K562 (cell line): Measurements from ENCODE around the gene KRTAP3-3. TPM values are rescaled to one million over a fixed set of nuclear protein-coding genes. Genes with fewer than 3 reads are reported as not detected.

Experiments used
- ATAC-seq: fragments of 200-7000 bp; cut with Tn5 transposase; 3 replicates; pipeline ENCODE4 v1.9.1; 2020; ENCODE audit warnings: moderate library complexity
- BruUV-seq: library from RNA; stranded (reverse); fragments of 400-500 nt; replicated peaks from 2 replicates; lab custom pipeline; 2021; lab: Mats Ljungman, UMichigan
- CTCF ChIA-PET: fragments of 300-600 bp; formaldehyde crosslinking; extraction: SDS; loops from one replicate; lab custom pipeline; 2021; ENCODE audit warnings: low intra/inter-chr PET ratio; lab: Yijun Ruan, JAX
- POLR2A ChIA-PET: fragments of 300-600, 350-650 bp; sonication (Branson Sonifier 250); formaldehyde crosslinking; extraction: SDS; loops from one replicate; lab custom pipeline; 2021; ENCODE audit warnings: antibody characterized with exemption, inconsistent platforms; lab: Yijun Ruan, JAX
- DNase-seq, 4 experiments: peaks; one replicate each; pipeline versions ENCODE4 v3.0.0 to v3.0.0-alpha.2; 2011 to 2018; ENCODE audit warnings: low spot score in 3 of 4, mixed read lengths in 3 of 4; ENCODE audit errors: extremely low read depth in 1 of 4
- FAIRE-seq: peaks from 2 replicates; lab custom pipeline; 2011; peaks lifted over from hg19 to GRCh38; lab: Jason Lieb, UNC
- H2AFZ ChIP-seq: 2 replicates; pipeline ENCODE4 v1.6.0; 2011; ENCODE audit warnings: low read depth, low read length, control low read depth, inconsistent platforms
- H3K27ac ChIP-seq: fragments of 200-600 bp; 3 replicates; pipeline ENCODE4 v1.8.0; 2011; ENCODE audit warnings: low read depth, mild to moderate bottlenecking, control low read depth, inconsistent platforms, low read length, moderate library complexity, mixed read lengths; ENCODE audit errors: extremely low read depth
- H3K27me3 ChIP-seq, 2 experiments: fragments of 300-600 bp in 1 of 2; 2 replicates in 1 of 2; 3 replicates in 1 of 2; pipeline versions ENCODE4 v1.6.0 to v1.8.0; 2011; ENCODE audit warnings: inconsistent platforms in 2 of 2, low read length in 2 of 2, mild to moderate bottlenecking in 1 of 2, mixed read lengths in 1 of 2, moderate library complexity in 1 of 2; ENCODE audit not compliant: control insufficient read depth in 2 of 2, insufficient read depth in 2 of 2
- H3K36me3 ChIP-seq: fragments of 300-600 bp; 3 replicates; pipeline ENCODE4 v1.8.0; 2011; ENCODE audit warnings: mild to moderate bottlenecking, low read length, inconsistent platforms; ENCODE audit not compliant: control insufficient read depth, insufficient read depth
- H3K4me1 ChIP-seq, 2 experiments: fragments of 200-600 bp in 1 of 2; replicated peaks in 1 of 2; 2 replicates in 1 of 2; 3 replicates in 1 of 2; pipeline versions ENCODE4 v1.5.1 to v1.8.0; 2011; ENCODE audit warnings: inconsistent platforms in 2 of 2, low read length in 2 of 2, mild to moderate bottlenecking in 1 of 2, mixed read lengths in 1 of 2, moderate library complexity in 1 of 2; ENCODE audit not compliant: control insufficient read depth in 2 of 2, insufficient read depth in 2 of 2
- H3K4me2 ChIP-seq: 2 replicates; pipeline ENCODE4 v1.6.1; 2011; ENCODE audit warnings: low read length, control low read depth, inconsistent platforms, mixed read lengths; ENCODE audit not compliant: insufficient read depth
- H3K4me3 ChIP-seq: fragments of 200-600 bp; sonication (generic), shearing (Covaris generic); 2 replicates; pipeline ENCODE4 v1.5.1; 2016; ENCODE audit warnings: control low read depth, inconsistent platforms
- H3K79me2 ChIP-seq: fragments of 200-600 bp; 3 replicates; pipeline ENCODE4 v1.8.0; 2011; ENCODE audit warnings: low read length, inconsistent platforms; ENCODE audit not compliant: control insufficient read depth, insufficient read depth
- H3K9ac ChIP-seq, 2 experiments: 2 replicates each; pipeline versions ENCODE4 v1.6.0 to v1.6.1; 2011; ENCODE audit warnings: low read depth in 2 of 2, low read length in 2 of 2, control low read depth in 1 of 2, inconsistent platforms in 1 of 2, mild to moderate bottlenecking in 1 of 2, mixed read lengths in 1 of 2; ENCODE audit not compliant: insufficient read depth in 1 of 2
- H3K9me1 ChIP-seq: one replicate; pipeline ENCODE4 v1.6.0; 2011; ENCODE audit warnings: inconsistent platforms, mild to moderate bottlenecking, low read length, moderate library complexity; ENCODE audit not compliant: control insufficient read depth, insufficient read depth
- H3K9me3 ChIP-seq: replicated peaks from 2 replicates; pipeline ENCODE4 v1.5.1; 2011; ENCODE audit warnings: low read depth, low read length, inconsistent platforms; ENCODE audit not compliant: control insufficient read depth, insufficient read depth
- H4K20me1 ChIP-seq: replicated peaks from 2 replicates; pipeline ENCODE4 v1.6.1; 2011; ENCODE audit warnings: low read length, inconsistent platforms, mixed read lengths; ENCODE audit not compliant: control insufficient read depth, insufficient read depth
- CHD2 ChIP-seq: IDR thresholded peaks from 2 replicates; pipeline ENCODE4 v1.6.1; 2011; ENCODE audit warnings: low read depth, low read length
- HIVEP1 ChIP-seq: fragments of 250-450 bp; sonication (Bioruptor Pico); IDR thresholded peaks from 2 replicates; pipeline ENCODE4 v1.4.0; 2020; ENCODE audit warnings: mild to moderate bottlenecking
- HSF4 ChIP-seq: fragments of 250-450 bp; sonication (Bioruptor Pico); IDR thresholded peaks from 2 replicates; pipeline ENCODE4 v2.1.2; 2022; ENCODE audit warnings: mild to moderate bottlenecking, moderate library complexity, borderline replicate concordance
- PTTG1 ChIP-seq: fragments of 450-650 bp; IDR thresholded peaks from 2 replicates; pipeline ENCODE4 v1.6.1; 2016; ENCODE audit warnings: low read depth, mild to moderate bottlenecking, missing genetic modification characterization, missing compliant biosample characterization
- RBM25 ChIP-seq: fragments of 200-400 bp; formaldehyde crosslinking; IDR thresholded peaks from 2 replicates; pipeline ENCODE4 v1.6.1; 2018; ENCODE audit warnings: low read length, low read depth, moderate library complexity; ENCODE audit not compliant: severe bottlenecking
- ZNF224 ChIP-seq: sonication (generic); formaldehyde crosslinking; IDR thresholded peaks from 2 replicates; pipeline ENCODE4 v1.8.0; 2022; ENCODE audit warnings: mild to moderate bottlenecking, missing genetic modification reagents
- ZNF561 ChIP-seq: fragments of 450-650 bp; formaldehyde crosslinking; conservative IDR thresholded peaks from 2 replicates; pipeline ENCODE4 v1.4.0; 2020; ENCODE audit warnings: mild to moderate bottlenecking, moderate library complexity
- WGBS: fragments of 100-300 bp; shearing (Covaris generic); methylation state at CpG from one replicate; pipeline ENCODE4 v1.1.6; 2016; ENCODE audit warnings: low coverage, mixed read lengths; ENCODE audit not compliant: insufficient coverage; ENCODE audit errors: missing lambda C conversion rate; 5-methylcytosine and 5-hydroxymethylcytosine counted together
- in situ Hi-C: fragments of 300-500 bp; cut with MboI; formaldehyde crosslinking; loops from 4 replicates; pipeline ENCODE4 v1.15.0; 2018; ENCODE audit warnings: inconsistent platforms, mixed read lengths
- intact Hi-C: fragments of 100-400 bp; cut with micrococcal nuclease; formaldehyde crosslinking; loops from 2 replicates; pipeline ENCODE4 v1.14.2; 2022
- polyA plus RNA-seq, 8 experiments: library from polyadenylated mRNA; depleted of rRNA in 4 of 8; stranded (reverse) in 5 of 8; unstranded in 3 of 8; fragments of >200 nt; fragmentation: Nextera tagmentation in 2 of 8; fragmentation: Illumina TruSeq in 1 of 8; extraction: Ambion mirVana in 2 of 8; extraction: Trizol in 1 of 8; gene quantifications; 2 replicates each; pipeline versions ENCODE4 v1.2.1 to v1.2.3, GENCODE V29; 2011 to 2014; ENCODE audit warnings: inconsistent platforms in 1 of 8, missing spikeins in 1 of 8
- total RNA-seq, 7 experiments: library from RNA; depleted of rRNA in 6 of 7; stranded (reverse); fragments of >200 nt in 6 of 7; fragmentation: Illumina TruSeq in 2 of 7; extraction: Trizol in 2 of 7; gene quantifications; 2 replicates each; pipeline versions ENCODE4 v1.2.1 to v1.2.3, GENCODE V29; 2011 to 2021; ENCODE audit warnings: low replicate concordance in 1 of 7

KRTAP3-3 gene
- total and polyA plus RNA-seq, 9 of the 15 experiments (the other 6 are each of a cell fraction or from before 2014, with no cell fraction given), result not detected

DNA sequence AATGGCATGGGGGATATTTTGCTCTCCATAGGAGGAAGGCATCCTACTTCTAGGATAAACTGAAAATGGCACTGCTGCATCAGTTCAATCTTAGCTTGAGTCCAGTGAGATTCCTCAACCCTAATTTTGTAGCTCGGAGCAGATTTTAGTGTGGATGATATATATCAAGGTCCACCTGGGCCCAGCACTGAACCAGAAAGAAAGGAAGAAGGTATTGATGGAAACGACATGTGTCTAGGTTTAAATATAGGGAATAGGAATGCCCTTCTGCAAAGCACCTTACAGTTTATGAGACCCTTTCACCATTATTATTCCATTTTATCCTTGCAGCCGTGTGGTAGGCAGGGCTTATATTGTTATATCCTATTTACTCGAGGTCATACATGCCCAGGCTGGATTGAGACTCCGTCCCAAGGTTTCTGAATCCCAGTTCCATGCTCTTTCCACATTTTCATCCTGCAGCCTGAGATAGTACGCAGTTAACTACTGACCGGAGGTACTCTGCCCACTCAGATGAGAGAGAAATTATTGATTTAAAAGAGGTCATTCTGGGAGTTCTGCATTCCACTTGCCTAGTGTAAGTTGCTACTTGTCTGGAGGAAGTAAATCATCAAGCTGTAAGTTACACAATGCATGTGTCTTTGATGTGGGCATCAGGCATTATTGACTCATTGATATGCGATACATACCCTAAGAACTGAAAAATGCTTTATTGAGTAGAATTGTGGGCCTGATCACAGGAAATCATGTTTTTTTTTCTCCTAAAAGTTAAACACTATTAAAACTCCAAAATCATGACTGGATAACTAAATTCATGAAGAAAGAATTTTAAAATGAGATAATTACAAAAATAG, 37.3 kb downstream of the KRTAP3-3 start:
- H3K9ac ChIP-seq, result no peak overlapping the region
- H3K9me3 ChIP-seq, result no peaks in the 10 kb centered on the region
- H3K4me3 ChIP-seq, result no peak overlapping the region
- TF ChIP-seq HSF4 (no peak), CHD2 (no peak), PTTG1 (no peak), RBM25 (no peak), HIVEP1 (CRISPR knock-in tag) (no peak), ZNF561 (CRISPR knock-in tag) (no peak), ZNF224 (CRISPR knock-in tag) (no peak)
- no peaks in the 10 kb centered on the region for H3K79me2 ChIP-seq
- ChIA-PET POLR2A (no interaction called here), CTCF (no interaction called here)
- no peaks in the 10 kb centered on the region for H3K36me3 ChIP-seq
- no peak overlapping the region for H2AFZ ChIP-seq
- no peak overlapping the region for H3K4me2 ChIP-seq
- H3K9me1 ChIP-seq, result no peaks in the 10 kb centered on the region
- no peaks in the 10 kb centered on the region for H4K20me1 ChIP-seq
- in situ Hi-C loops (no loop called here), intact Hi-C loops (no loop called here)
- H3K4me1 ChIP-seq, result no peaks in the 10 kb centered on the region
- FAIRE-seq, result no peak
- no peak for DNase-seq
- BruUV-seq, result no TSS peak
- no peak for ATAC-seq
- peaks cover 0 to 10% of the 10 kb centered on the region in 2 experiments; a peak in 3 of 5 replicates for H3K27me3 ChIP-seq
- WGBS, result 8% methylated on average over 8 of the region's 8 CpGs
- H3K27ac ChIP-seq, result no peak overlapping the region
